Measurements from ENCODE around the gene RNASEH2B. TPM values are rescaled to one million over a fixed set of nuclear protein-coding genes. Genes with fewer than 3 reads are reported as not detected.

The RNASEH2B gene
- polyA plus RNA-seq, 1 donor from 2014 or later: 25.2 TPM

- H3K4me3 ChIP-seq (ENCODE audit: low read length): no peak overlapping the region
- no peaks in the 10 kb centered on the region for H3K79me2 ChIP-seq (replicated peaks; ENCODE audit: insufficient read depth, low read length)
- TF ChIP-seq CTCF (IDR thresholded peaks at IDR 0.05; ENCODE audit: poor library complexity, severe bottlenecking) (no peak), EP300 (conservative IDR thresholded peaks at IDR 0.05; ENCODE audit: poor library complexity, severe bottlenecking) (no peak), TAF1 (IDR thresholded peaks at IDR 0.05; ENCODE audit: low read depth) (no peak), SMC3 (conservative IDR thresholded peaks at IDR 0.05; ENCODE audit: poor library complexity) (no peak), REST (IDR thresholded peaks at IDR 0.05; ENCODE audit: borderline replicate concordance) (no peak), MXI1 (conservative IDR thresholded peaks at IDR 0.05; ENCODE audit: poor library complexity, severe bottlenecking) (no peak), EZH2 (IDR thresholded peaks at IDR 0.05; ENCODE audit: borderline replicate concordance, insufficient read depth, low read length, poor library complexity, severe bottlenecking) (no peak), POLR2AphosphoS5 (IDR thresholded peaks at IDR 0.05) (no peak), RAD21 (conservative IDR thresholded peaks at IDR 0.05) (no peak)
- no peak overlapping the region for H3K27ac ChIP-seq (ENCODE audit: low read length)
- no peaks in the 10 kb centered on the region for H3K9me3 ChIP-seq (ENCODE audit: low read length)
- no peak overlapping the region for H2AFZ ChIP-seq (ENCODE audit: low read depth, low read length)
- no peaks in the 10 kb centered on the region for H3F3A ChIP-seq (ENCODE audit: insufficient read depth, low read length, poor library complexity, severe bottlenecking)
- no peaks in the 10 kb centered on the region for H4K20me1 ChIP-seq (ENCODE audit: insufficient read depth)
- H3K9me2 ChIP-seq (ENCODE audit: insufficient read depth, low read length): no peaks in the 10 kb centered on the region
- no peaks in the 10 kb centered on the region for H3K36me3 ChIP-seq (ENCODE audit: insufficient read depth, low read length)
- H3K4me2 ChIP-seq (ENCODE audit: low read length): no peak overlapping the region
- peaks cover 8% of the 10 kb centered on the region for H3K27me3 ChIP-seq (ENCODE audit: insufficient read depth, low read depth, low read length)
- no peak overlapping the region for H3K9ac ChIP-seq (ENCODE audit: low read length)
These were observed 1.2 kb upstream of the RNASEH2B start for GRCh38 chr13:50908371-50908770.

- H2AFZ ChIP-seq (ENCODE audit: low read depth, low read length): peak overlapping the region; percentile 67
- no peaks in the 10 kb centered on the region for H3K79me2 ChIP-seq (replicated peaks; ENCODE audit: insufficient read depth, low read length)
- H4K20me1 ChIP-seq (ENCODE audit: insufficient read depth): no peaks in the 10 kb centered on the region
- no peaks in the 10 kb centered on the region for H3F3A ChIP-seq (ENCODE audit: insufficient read depth, low read length, poor library complexity, severe bottlenecking)
- H3K9ac ChIP-seq (ENCODE audit: low read length): peak overlapping the region; percentile 68
- H3K9me3 ChIP-seq (ENCODE audit: low read length): no peaks in the 10 kb centered on the region
- H3K9me2 ChIP-seq (ENCODE audit: insufficient read depth, low read length): no peaks in the 10 kb centered on the region
- TF ChIP-seq EP300 (conservative IDR thresholded peaks at IDR 0.05; ENCODE audit: poor library complexity, severe bottlenecking) (no peak), POLR2AphosphoS5 (IDR thresholded peaks at IDR 0.05) (no peak), CTCF (IDR thresholded peaks at IDR 0.05; ENCODE audit: poor library complexity, severe bottlenecking) (no peak), SMC3 (conservative IDR thresholded peaks at IDR 0.05; ENCODE audit: poor library complexity) (no peak)
- H3K27me3 ChIP-seq (ENCODE audit: insufficient read depth, low read depth, low read length): peaks cover 8% of the 10 kb centered on the region
- no peak overlapping the region for H3K27ac ChIP-seq (ENCODE audit: low read length)
- no peaks in the 10 kb centered on the region for H3K36me3 ChIP-seq (ENCODE audit: insufficient read depth, low read length)
- peak overlapping the region; percentile 81 for H3K4me3 ChIP-seq (ENCODE audit: low read length)
- peak overlapping the region; percentile 12 for H3K4me2 ChIP-seq (ENCODE audit: low read length)
These were observed 854 bp downstream of the RNASEH2B start for GRCh38 chr13:50910485-50910805.

Measured in neural cell (in vitro differentiated cells).